ENCODE results near the gene FAM227A. TPM values are rescaled to one million over a fixed set of nuclear protein-coding genes. Genes with fewer than 3 reads are reported as not detected.

The FAM227A gene
- total and polyA plus RNA-seq, 2 donors from 2014 or later, result 0.80 to 3.4 TPM

DNA sequence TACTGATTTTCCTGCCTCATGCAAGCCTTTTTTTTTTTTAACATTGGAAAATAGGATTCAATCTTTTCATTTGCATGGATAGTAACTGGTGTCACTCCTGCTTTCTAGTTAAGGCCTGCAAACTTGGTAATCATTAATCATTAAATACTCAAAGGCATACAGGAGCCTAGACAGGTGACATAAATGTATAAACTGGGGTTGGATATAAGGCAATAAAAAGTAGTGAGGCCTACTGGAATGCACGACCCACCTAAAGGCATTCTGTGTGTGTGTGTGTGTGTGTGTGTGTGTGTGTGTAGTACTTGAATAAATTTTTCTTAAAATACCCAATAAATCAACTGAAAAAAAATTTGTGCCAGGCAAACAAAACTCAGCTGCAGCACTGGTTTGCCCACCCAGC is 33.5 kb upstream of the FAM227A start:
- no peaks in the 10 kb centered on the region for H3K27me3 ChIP-seq (ENCODE audit: control insufficient read depth, insufficient read depth, low read length)
- no peak overlapping the region for H3K27ac ChIP-seq (ENCODE audit: low read depth in 2 of 2, low read length in 2 of 2)
- no peak for TF ChIP-seq CTCF (IDR thresholded peaks at IDR 0.05; ENCODE audit: borderline replicate concordance, extremely low read depth, insufficient read depth)
- FAIRE-seq (no peak), DNase-seq (peak in 1 of 5 donors; percentile 59)
- H3K4me3 ChIP-seq (ENCODE audit: low read length in 3 of 3), result no peak overlapping the region
- no peak overlapping the region for H3K9ac ChIP-seq (ENCODE audit: low read length in 3 of 3)
- intact Hi-C loops (cut with DNase I), result no loop called here
- H3K4me1 ChIP-seq (ENCODE audit: control insufficient read depth in 2 of 3, insufficient read depth in 2 of 3, low read depth in 1 of 3, low read length in 3 of 3), result no peaks in the 10 kb centered on the region
- H3K36me3 ChIP-seq (ENCODE audit: control insufficient read depth in 2 of 3, insufficient read depth in 3 of 3, low read length in 3 of 3), result peaks cover 3 to 27% (median 24%) of the 10 kb centered on the region in 3 donors
- H3K9me3 ChIP-seq (ENCODE audit: control insufficient read depth in 2 of 3, insufficient read depth in 1 of 3, low read length in 3 of 3), result no peaks in the 10 kb centered on the region

DNA sequence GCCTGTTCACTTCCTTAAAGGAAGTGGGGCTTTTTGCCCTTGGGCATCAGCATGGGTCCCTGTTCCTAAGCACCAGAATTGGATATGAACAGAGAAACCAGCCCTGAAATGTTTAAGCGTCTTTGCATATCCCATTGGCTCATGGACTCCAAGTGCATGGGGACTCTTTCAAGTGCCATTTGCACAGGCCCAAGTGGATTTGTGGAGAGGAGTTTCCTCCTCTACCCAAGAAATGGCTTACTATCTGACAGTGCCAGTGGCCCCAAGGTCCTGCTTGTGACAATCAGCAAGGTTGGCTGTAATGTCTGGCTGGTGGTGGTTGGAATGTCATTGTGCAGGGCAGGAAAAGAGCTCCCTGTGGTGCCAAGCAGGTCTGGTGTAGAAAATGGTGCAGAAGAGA is 29.6 kb upstream of the FAM227A start:
- intact Hi-C loops (cut with DNase I), result no loop called here
- no peak for DNase-seq
- Histone ChIP-seq H3K4me3 (ENCODE audit: low read length in 3 of 3) (no peak overlapping the region), H3K9me3 (ENCODE audit: control insufficient read depth in 2 of 3, insufficient read depth in 1 of 3, low read length in 3 of 3) (no peaks in the 10 kb centered on the region), H3K4me1 (ENCODE audit: control insufficient read depth in 2 of 3, insufficient read depth in 2 of 3, low read depth in 1 of 3, low read length in 3 of 3) (peaks cover 0 to 7% (median 5%) of the 10 kb centered on the region in 3 donors), H3K9ac (ENCODE audit: low read length in 3 of 3) (no peak overlapping the region), H3K27me3 (ENCODE audit: control insufficient read depth, insufficient read depth, low read length) (no peaks in the 10 kb centered on the region), H3K27ac (ENCODE audit: low read depth in 2 of 2, low read length in 2 of 2) (no peak overlapping the region), H3K36me3 (ENCODE audit: control insufficient read depth in 2 of 3, insufficient read depth in 3 of 3, low read length in 3 of 3) (peaks cover 3 to 37% (median 36%) of the 10 kb centered on the region in 3 donors)
- TF ChIP-seq CTCF (IDR thresholded peaks at IDR 0.05; ENCODE audit: borderline replicate concordance, extremely low read depth, insufficient read depth), result no peak
- FAIRE-seq, result no peak

- H3K4me1 ChIP-seq (ENCODE audit: control insufficient read depth in 2 of 3, insufficient read depth in 2 of 3, low read depth in 1 of 3, low read length in 3 of 3), result peaks cover 0 to 7% (median 5%) of the 10 kb centered on the region in 3 donors
- TF ChIP-seq CTCF (IDR thresholded peaks at IDR 0.05; ENCODE audit: borderline replicate concordance, extremely low read depth, insufficient read depth), result no peak
- no peak overlapping the region for H3K27ac ChIP-seq (ENCODE audit: low read depth in 2 of 2, low read length in 2 of 2)
- no peaks in the 10 kb centered on the region for H3K9me3 ChIP-seq (ENCODE audit: control insufficient read depth in 2 of 3, insufficient read depth in 1 of 3, low read length in 3 of 3)
- FAIRE-seq (no peak), DNase-seq (no peak)
- peaks cover 3 to 37% (median 36%) of the 10 kb centered on the region in 3 donors for H3K36me3 ChIP-seq (ENCODE audit: control insufficient read depth in 2 of 3, insufficient read depth in 3 of 3, low read length in 3 of 3)
- intact Hi-C loops (cut with DNase I), result no loop called here
- H3K4me3 ChIP-seq (ENCODE audit: low read length in 3 of 3), result no peak overlapping the region
- no peaks in the 10 kb centered on the region for H3K27me3 ChIP-seq (ENCODE audit: control insufficient read depth, insufficient read depth, low read length)
- H3K9ac ChIP-seq (ENCODE audit: low read length in 3 of 3), result no peak overlapping the region
Observed at GRCh38 chr22:38684895-38685294, 28.7 kb upstream of the FAM227A start.

Measured in kidney (tissue), 14 donors.